ENCODE data around the gene MORC1.

DNA sequence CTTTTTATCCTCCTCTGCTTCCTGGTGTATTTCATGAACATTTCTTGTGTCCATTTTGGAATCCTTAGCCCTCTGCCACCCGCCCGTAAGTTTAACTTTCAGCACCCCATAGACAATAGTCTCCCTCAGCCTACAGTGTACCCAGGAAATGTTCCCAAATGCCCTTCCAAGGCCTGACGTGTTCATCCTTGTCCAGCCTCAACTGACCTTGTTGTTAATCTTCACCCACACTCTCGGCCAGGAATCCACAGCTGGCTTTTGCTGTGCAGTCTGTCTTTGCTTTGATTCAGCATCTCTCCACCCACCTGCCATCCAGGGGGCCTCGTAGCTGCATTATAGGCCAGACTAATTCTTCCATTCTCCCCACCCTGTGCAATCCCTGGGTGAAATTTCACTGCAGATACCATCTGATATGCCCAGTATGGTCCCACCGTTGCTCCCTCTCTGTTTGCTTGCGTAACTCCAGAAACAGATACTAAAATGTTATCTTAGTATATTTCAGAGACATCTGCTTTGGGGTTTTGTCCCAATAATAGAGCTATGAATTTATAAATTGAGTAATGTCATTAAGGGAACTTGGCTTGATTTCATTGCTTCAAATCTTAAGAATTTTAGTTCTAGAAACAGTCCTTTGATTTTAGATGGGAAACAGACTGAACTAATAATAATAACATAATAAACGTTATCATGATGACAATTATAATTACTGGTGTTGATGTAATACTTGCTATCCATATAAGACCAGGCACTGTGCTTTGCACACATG is 180.8 kb downstream of the MORC1 start:
- no peak for TF ChIP-seq EP300 (IDR thresholded peaks at IDR 0.05)
- TF ChIP-seq, protein P1, sequence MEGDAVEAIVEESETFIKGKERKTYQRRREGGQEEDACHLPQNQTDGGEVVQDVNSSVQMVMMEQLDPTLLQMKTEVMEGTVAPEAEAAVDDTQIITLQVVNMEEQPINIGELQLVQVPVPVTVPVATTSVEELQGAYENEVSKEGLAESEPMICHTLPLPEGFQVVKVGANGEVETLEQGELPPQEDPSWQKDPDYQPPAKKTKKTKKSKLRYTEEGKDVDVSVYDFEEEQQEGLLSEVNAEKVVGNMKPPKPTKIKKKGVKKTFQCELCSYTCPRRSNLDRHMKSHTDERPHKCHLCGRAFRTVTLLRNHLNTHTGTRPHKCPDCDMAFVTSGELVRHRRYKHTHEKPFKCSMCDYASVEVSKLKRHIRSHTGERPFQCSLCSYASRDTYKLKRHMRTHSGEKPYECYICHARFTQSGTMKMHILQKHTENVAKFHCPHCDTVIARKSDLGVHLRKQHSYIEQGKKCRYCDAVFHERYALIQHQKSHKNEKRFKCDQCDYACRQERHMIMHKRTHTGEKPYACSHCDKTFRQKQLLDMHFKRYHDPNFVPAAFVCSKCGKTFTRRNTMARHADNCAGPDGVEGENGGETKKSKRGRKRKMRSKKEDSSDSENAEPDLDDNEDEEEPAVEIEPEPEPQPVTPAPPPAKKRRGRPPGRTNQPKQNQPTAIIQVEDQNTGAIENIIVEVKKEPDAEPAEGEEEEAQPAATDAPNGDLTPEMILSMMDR (IDR thresholded peaks at IDR 0.05) = no peak
- no peak for TF ChIP-seq POLR2A (IDR thresholded peaks at IDR 0.05)

Data from tibial nerve (tissue), 4 donors.